HG03378 (cell line): Measurements from ENCODE around the gene CBLN3.
A peak's percentile ranks its signal among the peaks of the same experiment; 100 is the strongest.
"Not testable (repeated sequence)": the region's sequence is repeated elsewhere in the genome, so short reads cannot be mapped to it uniquely, and the experiment has no call there.

Experiments used
- ATAC-seq: cut with Tn5 transposase; IDR thresholded peaks from one replicate; pipeline ENCODE4 v1.9.1; 2021; ENCODE audit warnings: mild to moderate bottlenecking, moderate library complexity; ENCODE audit not compliant: unreplicated experiment

CBLN3 gene

DNA sequence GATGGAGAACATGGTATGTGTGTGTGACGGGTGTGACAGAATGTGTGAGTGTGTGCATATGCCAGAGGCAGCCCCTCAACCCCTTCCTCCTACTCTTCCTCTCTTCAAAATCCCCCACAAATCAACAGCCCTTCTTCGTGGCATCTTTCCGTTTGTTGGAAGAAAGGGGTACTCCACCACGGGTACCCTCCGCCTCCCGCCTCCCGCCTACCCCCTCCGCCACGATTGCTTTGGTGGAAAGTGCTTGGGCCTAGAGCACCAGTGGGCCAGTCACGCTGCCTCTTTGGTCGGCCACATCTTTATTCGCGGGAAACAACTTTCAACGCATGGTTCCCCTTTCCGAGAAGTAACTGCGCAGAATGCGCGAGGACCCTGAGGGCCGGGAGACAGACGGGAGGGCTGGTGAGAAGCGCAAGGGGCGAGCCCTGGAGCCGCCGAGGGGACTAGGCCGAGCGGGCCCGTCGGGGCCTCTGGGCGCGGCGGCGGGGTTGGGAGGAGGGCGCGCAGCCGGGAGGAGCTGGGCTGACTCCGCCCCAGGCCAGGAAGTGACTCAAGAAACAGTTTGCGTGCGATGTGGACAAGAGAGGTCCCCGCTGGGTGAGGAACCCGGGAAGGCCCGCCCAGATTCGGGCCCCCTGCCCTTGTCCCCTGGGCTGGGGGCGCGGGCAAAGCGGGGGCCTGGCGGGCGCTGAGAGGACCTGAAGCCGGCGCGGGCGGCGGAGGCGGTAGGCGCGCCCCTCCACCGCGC, at the start of gene CBLN3, which contains the start of gene KHNYN:
Gene CBLN3 (minus strand): TSS at position 274 of the 748 bp plus-strand sequence. CDS start 614 bp downstream, outside the sequence.
Gene KHNYN (plus strand): TSS at position 560 of the 748 bp plus-strand sequence. CDS start 777 bp downstream, outside the sequence.
- peak; percentile 85 for ATAC-seq

DNA sequence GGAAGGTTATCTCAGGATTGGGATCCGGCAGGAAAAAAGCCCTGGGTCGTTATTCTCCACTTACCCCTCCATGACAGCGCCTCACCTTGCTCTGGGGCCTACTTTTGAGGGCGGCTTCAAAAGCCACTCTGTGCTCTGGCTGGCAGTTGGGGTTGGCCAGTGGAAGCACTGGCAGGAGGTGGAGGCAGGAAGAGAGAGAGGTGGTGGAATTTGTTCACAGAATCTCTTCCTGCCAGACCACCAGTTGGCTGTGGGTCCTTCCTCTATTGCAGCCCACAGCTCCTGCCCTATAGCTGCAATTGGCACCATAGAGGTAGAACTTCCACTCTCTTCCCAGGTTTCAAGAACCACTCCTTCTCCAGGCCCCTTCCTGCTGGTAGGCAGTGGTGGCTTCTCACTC, 45.8 kb upstream of the CBLN3 start:
- no peak for ATAC-seq

DNA sequence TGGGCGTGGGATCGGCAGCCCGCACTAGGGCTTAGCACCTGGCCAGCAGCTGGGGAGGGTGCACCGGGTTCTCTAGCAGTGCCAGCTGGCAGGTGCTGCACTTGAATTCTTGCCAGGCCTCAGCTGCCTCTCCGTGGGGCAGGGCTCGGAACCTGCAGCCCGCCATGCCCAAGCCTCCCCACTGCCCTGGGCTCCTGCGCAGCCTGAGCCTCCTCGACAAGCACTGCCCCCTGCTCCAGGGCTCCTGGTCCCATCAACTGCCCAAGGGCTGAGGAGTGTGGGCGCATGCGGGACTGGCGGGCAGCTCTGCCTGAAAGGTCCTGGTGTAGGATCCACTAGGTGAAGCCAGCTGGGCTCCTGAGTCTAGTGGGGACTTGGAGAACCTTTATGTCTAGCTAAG, 43.7 kb upstream of the CBLN3 start:
- ATAC-seq: no peak

DNA sequence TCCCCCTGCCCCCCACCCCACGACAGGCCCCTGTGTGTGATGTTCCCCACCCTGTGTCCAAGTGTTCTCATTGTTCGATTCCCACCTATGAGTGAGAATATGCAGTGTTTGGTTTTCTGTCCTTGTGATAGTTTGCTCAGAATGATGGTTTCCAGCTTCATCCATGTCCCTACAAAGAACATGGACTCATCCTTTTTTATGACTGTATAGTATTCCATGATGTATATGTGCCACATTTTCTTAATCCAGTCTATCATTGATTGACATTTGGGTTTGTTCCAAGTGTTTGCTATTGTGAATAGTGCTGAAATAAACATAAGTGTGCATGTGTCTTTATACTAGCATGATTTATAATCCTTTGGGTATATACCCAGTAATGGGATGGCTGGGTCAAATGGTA, 41.0 kb upstream of the CBLN3 start:
- ATAC-seq: not testable (repeated sequence)

DNA sequence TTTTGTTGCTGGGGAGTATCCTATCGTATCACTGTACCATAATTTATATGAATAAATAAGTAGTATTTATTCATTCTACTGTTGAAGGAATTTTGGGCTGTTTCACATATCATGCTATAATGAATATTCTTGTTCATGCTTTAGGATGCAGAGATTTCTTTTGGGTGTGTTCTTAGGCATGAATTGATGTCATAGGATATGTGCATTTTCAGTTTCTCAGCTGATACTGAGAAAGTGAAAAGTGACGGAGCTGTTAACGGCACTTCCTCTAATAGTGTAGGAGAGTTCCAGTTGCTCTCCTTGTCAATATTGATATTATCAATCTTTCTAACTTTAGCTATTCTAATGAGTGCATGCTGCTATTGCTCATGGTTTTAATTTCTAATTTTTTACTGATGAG, 36.3 kb upstream of the CBLN3 start:
- no peak for ATAC-seq

DNA sequence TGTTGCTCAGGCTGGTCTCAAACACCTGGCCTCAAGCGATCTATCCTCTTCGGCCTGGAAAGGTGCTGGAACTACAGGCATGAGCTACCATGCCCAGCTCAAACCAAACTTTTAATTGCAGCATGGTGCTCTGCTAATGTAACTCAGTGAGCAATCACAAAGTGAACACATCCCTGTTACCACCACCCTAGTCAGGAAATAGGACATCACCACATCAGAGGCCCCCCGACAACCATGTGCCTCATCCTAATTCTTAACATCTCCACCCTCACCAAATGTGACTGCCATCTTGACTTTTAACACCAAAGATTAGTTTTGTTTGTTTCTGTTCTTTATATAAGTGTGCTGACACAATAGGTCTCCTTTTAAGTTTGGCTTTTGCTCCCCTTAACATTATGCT, 35.9 kb upstream of the CBLN3 start:
- ATAC-seq: no peak

DNA sequence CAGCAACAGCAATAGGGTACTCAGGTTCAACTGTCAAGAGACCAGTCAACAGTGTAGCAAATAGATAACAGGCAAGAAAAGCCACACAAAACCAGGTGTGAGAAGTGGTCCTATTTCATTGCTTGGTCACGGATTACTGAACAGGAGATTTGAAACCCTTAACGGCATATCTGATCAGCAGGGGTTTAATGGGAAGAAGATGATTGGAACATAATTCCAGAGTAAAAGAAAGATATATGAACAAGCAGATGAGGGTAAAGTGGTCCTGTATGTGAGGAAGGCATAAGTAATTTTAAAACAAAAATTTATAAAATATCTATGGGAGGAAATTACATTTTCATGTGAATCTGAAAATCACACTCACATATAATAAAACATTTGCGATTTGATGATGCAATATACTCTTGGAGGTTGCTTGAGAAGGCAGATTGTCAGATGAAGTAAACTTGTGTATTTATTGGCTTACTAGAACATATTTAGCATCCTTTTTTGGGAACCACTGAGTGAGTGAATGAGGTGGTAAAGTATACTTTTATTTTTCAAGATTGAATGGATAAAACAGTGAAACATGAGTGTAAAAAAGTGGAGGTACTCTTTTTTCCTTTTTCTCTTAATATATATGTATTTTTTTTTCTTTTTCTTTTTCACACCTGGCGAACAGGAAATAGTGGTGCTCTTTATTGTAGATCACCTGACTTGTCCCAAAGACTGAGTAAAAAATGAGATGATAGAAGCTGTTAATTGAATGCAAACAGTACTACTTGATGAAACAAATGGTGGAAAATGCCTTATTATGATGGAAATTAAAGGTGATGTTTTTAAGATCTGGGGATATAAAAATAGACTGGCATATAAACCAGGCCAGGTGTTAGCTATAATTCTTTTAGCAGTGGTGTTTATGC, 34.7 kb upstream of the CBLN3 start:
- ATAC-seq: no peak

DNA sequence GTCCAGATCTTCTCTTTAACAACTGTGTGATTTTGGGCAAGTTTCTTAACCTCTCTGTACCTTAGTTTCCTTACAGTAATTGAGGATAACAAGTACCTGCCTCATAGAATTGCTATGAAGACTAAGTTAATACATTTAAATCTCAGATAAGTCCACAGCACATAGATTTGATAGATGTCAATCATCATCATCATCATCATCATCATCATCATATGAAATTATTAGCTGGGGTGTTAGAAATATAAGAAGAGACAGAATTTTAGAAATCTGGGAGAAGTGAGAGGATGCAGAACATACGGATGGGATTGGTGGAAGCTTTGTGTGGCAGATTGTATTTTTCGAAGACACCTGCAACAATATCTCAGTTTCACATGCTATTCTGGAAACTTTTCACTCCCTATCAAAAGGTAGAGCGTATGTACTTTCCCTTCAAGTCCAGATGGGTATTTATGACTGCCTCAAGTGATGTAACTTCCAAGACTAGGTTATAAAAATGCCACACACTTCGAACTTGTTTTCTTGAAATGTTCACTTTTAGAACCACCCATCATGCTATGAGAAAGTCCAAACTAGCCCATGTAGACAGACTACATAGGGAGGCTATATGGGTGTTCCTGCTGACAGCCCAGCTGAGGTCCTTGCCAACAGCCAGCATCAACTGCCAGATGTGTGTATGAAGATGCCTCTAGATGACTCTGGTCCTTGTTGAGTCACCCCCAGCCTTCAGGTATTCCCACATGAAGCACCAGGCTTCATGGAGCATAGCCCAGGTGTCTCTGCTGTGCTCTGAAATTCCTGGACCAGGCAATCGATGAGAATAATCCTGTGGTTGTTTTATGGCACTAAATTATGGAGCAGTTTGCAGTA, 33.8 kb upstream of the CBLN3 start:
- ATAC-seq: no peak

DNA sequence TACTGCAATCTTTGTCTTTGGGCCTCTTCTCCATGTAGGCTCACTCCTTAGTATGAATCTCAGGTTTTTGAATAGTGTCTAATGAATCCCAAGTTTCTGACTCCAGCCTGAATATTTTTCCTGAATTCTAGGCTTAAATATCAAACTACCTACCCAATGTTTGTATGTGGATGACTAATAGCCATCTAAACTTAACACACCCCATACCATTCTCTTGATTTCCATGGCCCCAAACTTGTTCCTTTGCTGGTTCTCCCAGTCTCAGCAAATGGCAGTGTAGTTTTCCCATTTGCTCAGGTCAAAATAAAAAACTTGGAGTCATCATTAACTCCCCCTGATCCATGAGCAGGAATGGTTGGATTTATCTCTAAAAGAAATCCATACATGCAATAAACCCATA, 31.9 kb upstream of the CBLN3 start:
- no peak for ATAC-seq

DNA sequence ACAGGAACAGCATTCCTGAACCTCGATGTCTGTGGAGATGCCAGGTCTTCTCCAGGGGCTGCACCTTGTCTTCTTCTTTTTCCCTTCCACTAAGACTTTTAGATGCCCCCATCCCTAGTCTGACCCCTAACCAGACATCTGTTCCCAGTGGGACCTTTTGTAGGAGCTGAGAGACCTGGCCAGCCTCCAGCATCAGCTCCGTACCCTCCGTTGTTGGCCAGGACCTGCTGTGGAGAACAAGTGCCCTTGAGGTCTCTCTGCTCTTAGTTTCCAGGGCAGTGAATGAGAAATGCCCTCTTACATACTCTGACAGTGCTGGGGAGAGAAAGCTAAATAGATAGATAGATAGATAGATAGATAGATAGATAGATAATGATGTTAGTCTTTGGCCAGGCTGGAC, 29.9 kb upstream of the CBLN3 start:
- ATAC-seq: no peak

DNA sequence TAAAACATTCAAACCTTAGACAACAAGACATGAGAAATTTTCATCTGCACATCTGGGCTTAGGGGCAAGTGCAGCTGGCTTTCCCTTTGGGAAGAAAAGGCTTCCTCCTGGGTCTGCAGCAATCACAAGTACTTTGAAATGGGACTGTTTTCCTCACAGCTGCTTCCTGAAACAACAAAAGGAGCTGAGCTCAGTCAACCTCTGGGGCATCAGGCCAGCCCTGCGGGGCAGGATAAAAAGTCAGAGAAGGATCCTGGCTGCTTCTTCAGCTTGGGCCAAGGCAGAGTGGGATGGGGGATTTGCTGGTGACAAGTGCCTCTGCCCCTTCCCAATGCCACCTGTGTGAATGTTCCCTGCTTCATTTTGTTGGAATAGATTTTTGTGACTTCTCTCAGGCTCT, 29.3 kb upstream of the CBLN3 start:
- ATAC-seq: no peak

DNA sequence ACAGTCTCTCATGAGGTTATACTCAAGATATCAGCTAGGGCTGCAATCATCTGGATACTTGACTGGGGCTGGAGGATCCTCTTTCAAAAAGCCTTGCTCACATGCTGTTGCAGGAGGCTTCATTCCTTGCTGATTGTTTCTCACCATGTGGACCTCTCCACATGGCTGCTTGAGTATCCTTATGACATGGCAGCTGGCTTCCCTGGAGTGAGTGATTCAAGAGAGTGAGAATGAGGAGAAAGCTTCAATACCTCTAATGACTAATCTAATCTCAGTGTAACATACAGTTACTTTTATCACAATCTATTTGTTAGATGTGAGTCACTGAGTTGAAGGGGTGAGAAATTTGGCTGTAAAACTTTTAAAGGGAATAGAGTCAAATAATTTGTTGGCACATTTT, 27.5 kb upstream of the CBLN3 start:
- no peak for ATAC-seq

DNA sequence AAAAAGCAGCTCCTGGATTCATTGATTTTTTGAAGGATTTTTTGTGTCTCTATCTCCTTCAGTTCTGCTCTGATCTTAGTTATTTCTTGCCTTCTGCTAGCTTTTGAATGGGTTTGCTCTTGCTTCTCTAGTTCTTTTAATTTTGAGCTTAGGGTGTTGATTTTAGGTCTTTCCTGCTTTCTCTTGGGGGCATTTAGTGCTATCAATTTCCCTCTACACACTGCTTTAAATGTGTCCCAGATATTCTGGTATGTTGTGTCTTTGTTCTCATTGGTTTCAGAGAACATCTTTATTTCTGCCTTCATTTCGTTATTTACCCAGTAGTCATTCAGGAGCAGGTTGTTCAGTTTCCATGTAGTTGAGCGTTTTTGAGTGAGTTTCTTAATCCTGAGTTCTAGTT, 21.4 kb upstream of the CBLN3 start:
- not testable (repeated sequence) for ATAC-seq

DNA sequence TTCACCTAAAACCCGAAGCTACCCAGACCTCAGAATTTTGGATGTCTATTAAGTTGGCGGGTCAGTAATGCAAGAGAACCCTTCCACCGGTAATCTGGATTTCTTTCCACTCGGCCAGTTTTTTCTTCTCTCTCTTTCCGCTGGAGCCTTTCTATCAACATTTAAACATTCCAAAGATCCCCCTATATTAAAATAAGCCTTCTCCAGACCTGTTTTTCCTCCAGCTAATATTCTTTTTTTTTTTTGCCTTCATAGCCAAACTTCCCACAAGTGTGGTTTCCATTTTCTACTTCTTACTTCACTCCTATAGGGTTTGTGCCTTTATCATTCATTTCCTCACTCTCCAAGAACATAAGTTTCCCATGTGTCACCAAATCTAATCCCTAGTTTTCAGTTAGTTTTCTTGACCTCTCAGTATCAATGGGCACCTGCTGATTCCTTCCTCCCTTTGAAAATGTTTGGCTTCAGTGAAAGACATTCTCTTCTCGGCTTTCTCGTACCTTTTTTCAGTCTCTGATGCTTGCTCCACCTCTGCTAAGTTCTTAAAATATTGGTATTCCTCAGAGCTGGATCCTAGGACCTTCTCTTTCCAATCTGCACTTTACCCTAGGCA, 13.7 kb upstream of the CBLN3 start:
- no peak for ATAC-seq

DNA sequence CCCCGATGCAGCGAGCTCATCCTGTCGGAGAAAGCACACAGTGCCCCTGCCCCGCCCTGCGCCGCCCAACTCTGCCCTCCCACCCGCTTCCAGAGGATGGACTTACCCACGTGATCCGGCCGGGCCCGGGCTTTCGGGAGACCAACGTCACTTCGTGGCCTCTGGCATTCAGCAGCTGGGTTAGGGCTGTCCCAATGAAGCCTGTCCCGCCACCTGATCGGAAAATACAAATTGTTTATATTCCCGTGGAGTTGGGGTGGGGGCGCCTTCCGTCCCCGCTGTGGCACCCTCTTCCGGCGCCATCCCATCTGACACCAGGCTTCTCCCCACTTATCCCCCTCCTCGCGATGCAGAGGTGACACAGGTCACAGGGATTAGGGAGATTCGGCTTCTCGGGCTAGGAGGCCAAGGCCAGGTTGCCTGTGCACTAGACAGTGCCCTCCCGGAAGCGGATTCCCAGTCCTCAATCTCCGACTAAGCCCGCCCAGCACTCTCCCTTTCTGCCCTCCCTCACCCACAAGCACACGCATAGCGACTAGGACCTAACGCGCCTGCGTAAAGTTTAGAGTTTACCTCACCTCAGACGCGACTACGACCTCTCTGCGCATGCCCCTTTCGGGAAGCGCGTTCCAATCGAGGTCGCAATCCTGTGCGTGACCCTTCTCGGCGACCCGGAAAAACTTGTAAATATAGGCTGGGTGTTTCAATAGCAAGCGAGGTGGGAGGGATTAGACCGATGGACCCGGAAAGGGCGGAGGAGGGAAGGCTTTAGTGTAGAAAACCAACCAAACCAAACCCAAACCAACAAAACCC, 13.0 kb upstream of the CBLN3 start, which contains the start of gene SDR39U1:
Gene SDR39U1 (minus strand): TSS at position 537 of the 813 bp plus-strand sequence. CDS start 7 bp downstream, at position 530.
- ATAC-seq: peak; percentile 92

DNA sequence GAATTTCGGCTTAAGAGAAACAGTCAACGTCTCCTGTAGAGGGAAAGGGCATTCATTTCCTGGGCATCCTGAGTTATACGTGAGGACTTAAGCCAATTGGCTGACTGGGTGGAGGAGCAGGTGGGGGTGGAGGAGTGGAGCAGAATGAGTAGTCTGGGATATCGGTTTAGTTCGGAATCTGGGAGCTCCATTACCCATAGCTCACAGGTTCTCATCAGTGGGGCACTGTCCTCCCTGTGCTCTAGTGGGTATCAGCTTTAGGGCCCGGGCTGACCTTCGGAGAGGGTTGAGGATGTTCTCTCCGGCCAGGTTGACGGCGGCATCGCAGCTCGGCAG, 12.4 kb upstream of the CBLN3 start:
- ATAC-seq: no peak

DNA sequence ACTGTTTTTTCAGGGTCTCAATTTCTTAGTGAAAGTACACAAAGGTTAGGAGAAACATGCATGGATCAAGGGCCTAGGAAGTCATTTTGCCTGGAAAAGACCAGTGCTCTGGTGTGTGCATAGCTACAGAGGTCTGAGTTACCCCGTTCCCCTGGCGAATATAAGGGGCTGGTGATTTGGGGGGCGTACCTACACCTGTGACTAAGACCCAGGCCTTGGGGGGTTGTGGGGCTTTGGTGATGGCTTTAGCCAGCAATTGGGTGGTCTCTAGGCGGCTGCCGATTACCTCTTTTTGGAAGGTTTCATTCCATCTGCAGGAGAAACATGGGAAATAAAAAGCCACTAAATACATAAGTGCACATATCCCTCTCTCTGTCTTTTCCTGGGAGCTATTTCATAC, 12.0 kb upstream of the CBLN3 start:
- ATAC-seq: no peak

DNA sequence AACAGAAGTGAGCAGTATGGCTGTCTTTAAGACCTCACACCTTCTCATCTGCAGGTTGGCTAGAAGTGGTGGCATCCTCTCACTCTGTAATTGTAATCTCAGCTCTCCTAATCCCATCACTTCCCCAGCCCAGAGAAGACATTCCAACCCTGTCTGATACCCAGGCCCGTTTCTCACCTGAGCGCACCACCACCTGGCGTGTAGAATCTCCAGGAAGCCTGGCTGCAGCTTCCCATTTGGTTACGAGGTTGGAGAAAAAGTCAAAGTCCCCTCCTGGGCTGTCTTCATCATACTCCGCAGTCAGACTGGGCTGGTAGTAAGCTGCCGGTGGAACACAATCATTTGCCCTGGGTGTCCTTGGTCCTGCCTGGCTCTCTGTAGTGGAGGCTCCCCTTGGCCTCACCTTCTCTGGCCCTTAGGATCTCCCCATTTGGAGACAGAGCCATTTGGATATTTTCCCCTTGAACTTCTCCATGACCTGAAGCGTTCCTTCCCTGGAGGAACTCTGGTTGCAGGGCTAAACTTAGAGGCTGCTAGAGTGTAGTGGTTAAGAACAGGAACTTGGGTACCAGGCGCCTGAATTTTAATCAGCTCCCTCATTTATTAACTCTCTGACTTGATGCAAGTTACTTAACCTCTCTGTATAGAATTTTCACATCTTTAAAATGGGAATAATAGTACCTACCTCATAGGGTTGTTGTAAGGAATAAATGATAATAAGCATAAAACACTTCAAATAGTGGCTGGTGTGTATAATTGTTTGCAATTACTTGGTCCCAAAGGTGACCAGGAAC, 11.3 kb upstream of the CBLN3 start:
- no peak for ATAC-seq
